HEK293 (cell line): ENCODE measurements around the gene EXOSC9.

ENCODE experiments used
- CTCF ChIA-PET: fragments of 350-600 bp; formaldehyde crosslinking; extraction: SDS; loops from one replicate; lab custom pipeline; 2021; ENCODE audit warnings: antibody characterized with exemption; lab: Yijun Ruan, JAX
- POLR2A ChIA-PET: fragments of 300-600 bp; formaldehyde crosslinking; extraction: SDS; loops from one replicate; lab custom pipeline; 2020; ENCODE audit warnings: antibody characterized with exemption, inconsistent platforms; lab: Yijun Ruan, JAX
- H3K27ac ChIP-seq: fragments of 200-500 bp; sonication (Bioruptor generic); 2 replicates; pipeline ENCODE4 v1.5.1; 2014; ENCODE audit warnings: low read depth, low read length, control low read depth, inconsistent platforms; ENCODE audit errors: extremely low read depth
- H3K36me3 ChIP-seq, 2 experiments: fragments of 200-500 bp in 1 of 2; sonication (Bioruptor generic) in 1 of 2; 1 replicate in 1 of 2; 2 replicates in 1 of 2; pipeline ENCODE4 v1.5.1; 2014 to 2017; ENCODE audit warnings: inconsistent platforms in 2 of 2, low read length in 2 of 2; ENCODE audit not compliant: control insufficient read depth in 2 of 2, insufficient read depth in 1 of 2
- H3K4me1 ChIP-seq: fragments of 200-500 bp; sonication (Bioruptor generic); 2 replicates; pipeline ENCODE4 v1.5.1; 2014; ENCODE audit warnings: mild to moderate bottlenecking, low read length, inconsistent platforms; ENCODE audit not compliant: control insufficient read depth, insufficient read depth
- H3K4me3 ChIP-seq: 2 replicates; pipeline ENCODE4 v1.5.1; 2011; ENCODE audit warnings: low read depth, mild to moderate bottlenecking, control low read depth, low read length, moderate library complexity
- H3K9me3 ChIP-seq: fragments of 200-500 bp; sonication (Bioruptor generic); 2 replicates; pipeline ENCODE4 v1.5.1; 2014; ENCODE audit warnings: low read depth, low read length, inconsistent platforms; ENCODE audit not compliant: control insufficient read depth, insufficient read depth
- EGR2 ChIP-seq: fragments of 450-650 bp; formaldehyde crosslinking; IDR thresholded peaks from 2 replicates; pipeline ENCODE4 v1.5.1; 2016; ENCODE audit warnings: low read depth, missing biosample characterization, missing genetic modification characterization
- GLI4 ChIP-seq: fragments of 450-650 bp; formaldehyde crosslinking; IDR thresholded peaks from 2 replicates; pipeline ENCODE4 v1.5.1; 2016; ENCODE audit warnings: missing biosample characterization, missing genetic modification characterization
- KLF16 ChIP-seq: fragments of 450-650 bp; formaldehyde crosslinking; IDR thresholded peaks from 2 replicates; pipeline ENCODE4 v1.5.1; 2017; ENCODE audit warnings: missing biosample characterization, missing genetic modification characterization
- PRDM6 ChIP-seq: fragments of 450-650 bp; formaldehyde crosslinking; IDR thresholded peaks from 2 replicates; pipeline ENCODE4 v1.5.1; 2017; ENCODE audit warnings: missing biosample characterization, missing genetic modification characterization
- SCRT2 ChIP-seq: fragments of 450-650 bp; formaldehyde crosslinking; IDR thresholded peaks from 2 replicates; pipeline ENCODE4 v1.5.1; 2016; ENCODE audit warnings: missing biosample characterization, missing genetic modification characterization
- TSHZ1 ChIP-seq: fragments of 450-650 bp; formaldehyde crosslinking; IDR thresholded peaks from 2 replicates; pipeline ENCODE4 v1.5.1; 2016; ENCODE audit warnings: missing biosample characterization, missing genetic modification characterization, borderline replicate concordance
- ZBTB10 ChIP-seq: fragments of 450-650 bp; formaldehyde crosslinking; IDR thresholded peaks from 2 replicates; pipeline ENCODE4 v1.5.1; 2016; ENCODE audit warnings: missing biosample characterization, missing genetic modification characterization
- ZBTB17 ChIP-seq: fragments of 450-650 bp; formaldehyde crosslinking; IDR thresholded peaks from 2 replicates; pipeline ENCODE4 v1.5.1; 2016; ENCODE audit warnings: missing biosample characterization, missing genetic modification characterization
- ZEB2 ChIP-seq: fragments of 450-650 bp; formaldehyde crosslinking; IDR thresholded peaks from 2 replicates; pipeline ENCODE4 v1.5.1; 2016; ENCODE audit warnings: missing biosample characterization, missing genetic modification characterization
- ZNF138 ChIP-seq: fragments of 450-650 bp; formaldehyde crosslinking; IDR thresholded peaks from 2 replicates; pipeline ENCODE4 v1.5.1; 2016; ENCODE audit warnings: missing biosample characterization, missing genetic modification characterization, borderline replicate concordance
- ZNF174 ChIP-seq: fragments of 450-650 bp; formaldehyde crosslinking; IDR thresholded peaks from 2 replicates; pipeline ENCODE4 v1.5.0; 2017; ENCODE audit warnings: missing biosample characterization, mild to moderate bottlenecking, missing genetic modification characterization
- ZNF211 ChIP-seq: fragments of 450-650 bp; formaldehyde crosslinking; IDR thresholded peaks from 2 replicates; pipeline ENCODE4 v1.5.1; 2016; ENCODE audit warnings: low read depth, missing biosample characterization, missing genetic modification characterization
- ZNF239 ChIP-seq: fragments of 450-650 bp; formaldehyde crosslinking; IDR thresholded peaks from 2 replicates; pipeline ENCODE4 v1.5.1; 2016; ENCODE audit warnings: missing biosample characterization, missing genetic modification characterization
- ZNF24 ChIP-seq: fragments of 450-650 bp; formaldehyde crosslinking; IDR thresholded peaks from 2 replicates; pipeline ENCODE4 v1.5.1; 2016; ENCODE audit warnings: missing biosample characterization, missing genetic modification characterization
- ZNF266 ChIP-seq: fragments of 450-650 bp; formaldehyde crosslinking; IDR thresholded peaks from 2 replicates; pipeline ENCODE4 v1.5.1; 2016; ENCODE audit warnings: missing biosample characterization, missing genetic modification characterization, low read depth
- ZNF391 ChIP-seq: fragments of 450-650 bp; formaldehyde crosslinking; IDR thresholded peaks from 2 replicates; pipeline ENCODE4 v1.5.1; 2016; ENCODE audit warnings: low read depth, missing biosample characterization, missing genetic modification characterization, borderline replicate concordance
- ZNF560 ChIP-seq: fragments of 450-650 bp; formaldehyde crosslinking; IDR thresholded peaks from 2 replicates; pipeline ENCODE4 v1.5.1; 2017; ENCODE audit warnings: missing biosample characterization, missing genetic modification characterization, borderline replicate concordance
- ZNF645 ChIP-seq: fragments of 450-650 bp; formaldehyde crosslinking; IDR thresholded peaks from 2 replicates; pipeline ENCODE4; 2016; ENCODE audit warnings: missing biosample characterization, missing genetic modification characterization
- ZNF776 ChIP-seq: fragments of 450-650 bp; formaldehyde crosslinking; IDR thresholded peaks from 2 replicates; pipeline ENCODE4 v1.5.0; 2017; ENCODE audit warnings: missing biosample characterization, missing genetic modification characterization, borderline replicate concordance
- ZNF777 ChIP-seq: fragments of 450-650 bp; formaldehyde crosslinking; IDR thresholded peaks from 2 replicates; pipeline ENCODE4 v1.5.1; 2017; ENCODE audit warnings: missing biosample characterization, missing genetic modification characterization, borderline replicate concordance
- ZNF830 ChIP-seq: fragments of 450-650 bp; IDR thresholded peaks from 2 replicates; pipeline ENCODE4 v1.5.0; 2018; ENCODE audit warnings: missing biosample characterization, missing genetic modification characterization, low read depth, mild to moderate bottlenecking, moderate library complexity

The EXOSC9 gene

GRCh38 chr4:121758925-121759568, 42.1 kb upstream of the EXOSC9 start:
- CTCF ChIA-PET = no interaction called here
- Histone ChIP-seq H3K4me1 (no peaks in the 10 kb centered on the region), H3K27ac (no peak overlapping the region), H3K36me3 (no peaks in the 10 kb centered on the region), H3K9me3 (no peaks in the 10 kb centered on the region), H3K4me3 (no peak overlapping the region)
- POLR2A ChIA-PET = no interaction called here
- no peak for TF ChIP-seq ZNF239 (tag by site-specific recombination)
- no peak for TF ChIP-seq ZNF560 (tag by site-specific recombination)
- TF ChIP-seq EGR2 = no peak
- TF ChIP-seq PRDM6 (tag by site-specific recombination) = no peak
- TF ChIP-seq ZNF777 = no peak
- no peak for TF ChIP-seq ZNF138 (tag by site-specific recombination)
- no peak for TF ChIP-seq ZNF174
- no peak for TF ChIP-seq TSHZ1
- no peak for TF ChIP-seq ZBTB17 (tag by site-specific recombination)
- no peak for TF ChIP-seq ZNF391 (tag by site-specific recombination)
- TF ChIP-seq ZEB2 (tag by site-specific recombination) = no peak

- CTCF ChIA-PET = interaction anchor here (0.6 to 0.9 kb wide), 2 partner anchors 23 to 54 kb away, joined by 3 read pairs; no protein-coding TSS in a partner anchor
- Histone ChIP-seq H3K4me1 (no peaks in the 10 kb centered on the region), H3K9me3 (no peaks in the 10 kb centered on the region), H3K27ac (no peak overlapping the region), H3K4me3 (no peak overlapping the region), H3K36me3 (no peaks in the 10 kb centered on the region)
- POLR2A ChIA-PET = no interaction called here
- TF ChIP-seq SCRT2 (tag by site-specific recombination) (no peak), ZNF211 (no peak), KLF16 (tag by site-specific recombination) (no peak), ZNF24 (tag by site-specific recombination) (no peak), ZNF266 (tag by site-specific recombination) (no peak), ZNF776 (tag by site-specific recombination) (no peak), ZNF830 (tag by site-specific recombination) (no peak), ZBTB10 (tag by site-specific recombination) (no peak), GLI4 (no peak), ZNF645 (tag by site-specific recombination) (no peak)
Measured at GRCh38 chr4:121760205-121760604, 40.9 kb upstream of the EXOSC9 start.
